Measurements from ENCODE around the gene NEDD4.

NEDD4 gene

GRCh38 chr15:55820043-55820442 is 173.4 kb downstream of the NEDD4 start:
- no peak for TF ChIP-seq CTCF (IDR thresholded peaks at IDR 0.05; ENCODE audit: extremely low read depth, missing control alignments)
- no peak for DNase-seq (ENCODE audit: low spot score)

GRCh38 chr15:55819397-55820034 is 173.9 kb downstream of the NEDD4 start:
- no peak for DNase-seq (ENCODE audit: low spot score)
- TF ChIP-seq CTCF (IDR thresholded peaks at IDR 0.05; ENCODE audit: extremely low read depth, missing control alignments) = no peak

- no peak for DNase-seq (ENCODE audit: low spot score)
- TF ChIP-seq CTCF (IDR thresholded peaks at IDR 0.05; ENCODE audit: extremely low read depth, missing control alignments) = no peak
These were observed 177.4 kb downstream of the NEDD4 start for GRCh38 chr15:55816017-55816416.

- no peak for DNase-seq (ENCODE audit: low spot score)
- no peak for TF ChIP-seq CTCF (IDR thresholded peaks at IDR 0.05; ENCODE audit: extremely low read depth, missing control alignments)
These were observed 190.6 kb downstream of the NEDD4 start for GRCh38 chr15:55802600-55803376.

GRCh38 chr15:55800216-55800615 is 193.2 kb downstream of the NEDD4 start:
- TF ChIP-seq CTCF (IDR thresholded peaks at IDR 0.05; ENCODE audit: extremely low read depth, missing control alignments) = no peak
- DNase-seq (ENCODE audit: low spot score) = no peak

GRCh38 chr15:55799291-55800212 is 193.9 kb downstream of the NEDD4 start:
- peak; percentile 59 for DNase-seq (ENCODE audit: low spot score)
- peak; percentile 48 for TF ChIP-seq CTCF (IDR thresholded peaks at IDR 0.05; ENCODE audit: extremely low read depth, missing control alignments)
